ENCODE measurements around the gene HAUS7.

Gene HAUS7

GRCh38 chrX:153475751-153476281, 5.4 kb upstream of the HAUS7 start:
- no peak for DNase-seq (ENCODE audit: low read depth in 2 of 2)
- H3K4me3 ChIP-seq (replicated peaks in 1 of 2; ENCODE audit: low read depth in 2 of 2, low read length in 2 of 2), result no peak overlapping the region
- TF ChIP-seq CTCF (IDR thresholded peaks at IDR 0.05; ENCODE audit: low read depth, low read length), result no peak

GRCh38 chrX:153475271-153475670, 4.9 kb upstream of the HAUS7 start:
- DNase-seq (ENCODE audit: low read depth in 2 of 2), result no peak
- H3K4me3 ChIP-seq (replicated peaks in 1 of 2; ENCODE audit: low read depth in 2 of 2, low read length in 2 of 2), result no peak overlapping the region
- no peak for TF ChIP-seq CTCF (IDR thresholded peaks at IDR 0.05; ENCODE audit: low read depth, low read length)

GRCh38 chrX:153474718-153475117, 4.3 kb upstream of the HAUS7 start:
- TF ChIP-seq CTCF (IDR thresholded peaks at IDR 0.05; ENCODE audit: low read depth, low read length), result no peak
- H3K4me3 ChIP-seq (replicated peaks in 1 of 2; ENCODE audit: low read depth in 2 of 2, low read length in 2 of 2), result no peak overlapping the region
- peak; percentile 59 to 73 for DNase-seq (ENCODE audit: low read depth in 2 of 2)

- H3K4me3 ChIP-seq (replicated peaks in 1 of 2; ENCODE audit: low read depth in 2 of 2, low read length in 2 of 2), result no peak overlapping the region
- DNase-seq (ENCODE audit: low read depth in 2 of 2), result no peak
- TF ChIP-seq CTCF (IDR thresholded peaks at IDR 0.05; ENCODE audit: low read depth, low read length), result no peak
These were observed 3.9 kb upstream of the HAUS7 start for GRCh38 chrX:153474266-153474665.

GRCh38 chrX:153473126-153473525, 2.8 kb upstream of the HAUS7 start:
- no peak overlapping the region for H3K4me3 ChIP-seq (replicated peaks in 1 of 2; ENCODE audit: low read depth in 2 of 2, low read length in 2 of 2)
- TF ChIP-seq CTCF (IDR thresholded peaks at IDR 0.05; ENCODE audit: low read depth, low read length), result no peak
- no peak for DNase-seq (ENCODE audit: low read depth in 2 of 2)

GRCh38 chrX:153471663-153472280, 1.4 kb upstream of the HAUS7 start:
- no peak for DNase-seq (ENCODE audit: low read depth in 2 of 2)
- TF ChIP-seq CTCF (IDR thresholded peaks at IDR 0.05; ENCODE audit: low read depth, low read length), result no peak
- H3K4me3 ChIP-seq (replicated peaks in 1 of 2; ENCODE audit: low read depth in 2 of 2, low read length in 2 of 2), result no peak overlapping the region

Measured in cardiac fibroblast (primary cell).